Karpas-422 (cell line): Measurements from ENCODE around the gene ZNF101. TPM values are rescaled to one million over a fixed set of nuclear protein-coding genes. Genes with fewer than 3 reads are reported as not detected.

Source experiments
- DNase-seq: peaks from one replicate; pipeline ENCODE4 v3.0.0-alpha.2; 2015
- H2AFZ ChIP-seq: fragments of 200-600 bp; sonication (generic); 2 replicates; pipeline ENCODE4 v1.6.1; 2014; ENCODE audit warnings: antibody characterized with exemption, low read length, mixed read lengths
- H3K27ac ChIP-seq: fragments of 200-600 bp; sonication (generic); 2 replicates; pipeline ENCODE4 v1.5.1; 2014; ENCODE audit warnings: mild to moderate bottlenecking, low read length, moderate library complexity
- H3K27me3 ChIP-seq: fragments of 200-600 bp; sonication (generic); 2 replicates; pipeline ENCODE4 v1.6.1; 2014; ENCODE audit warnings: low read length, mixed read lengths
- H3K36me3 ChIP-seq: fragments of 200-600 bp; sonication (generic); 2 replicates; pipeline ENCODE4 v1.6.1; 2014; ENCODE audit warnings: low read length, mixed read lengths; ENCODE audit not compliant: insufficient read depth
- H3K4me1 ChIP-seq: fragments of 200-600 bp; sonication (generic); 2 replicates; pipeline ENCODE4 v1.6.1; 2014; ENCODE audit warnings: mild to moderate bottlenecking, low read length, mixed read lengths
- H3K4me2 ChIP-seq: fragments of 200-600 bp; sonication (generic); 2 replicates; pipeline ENCODE4 v1.6.1; 2014; ENCODE audit warnings: low read length, low read depth, mild to moderate bottlenecking; ENCODE audit not compliant: poor library complexity, severe bottlenecking
- H3K4me3 ChIP-seq: fragments of 200-600 bp; sonication (generic); 2 replicates; pipeline ENCODE4 v1.5.1; 2014; ENCODE audit warnings: mild to moderate bottlenecking, antibody characterized with exemption, low read length, mixed read lengths
- H3K79me2 ChIP-seq: fragments of 200-600 bp; sonication (generic); 2 replicates; pipeline ENCODE4 v1.6.1; 2014; ENCODE audit warnings: mild to moderate bottlenecking, low read length, mixed read lengths
- H3K9ac ChIP-seq: fragments of 200-600 bp; sonication (generic); 2 replicates; pipeline ENCODE4 v1.6.0; 2014; ENCODE audit warnings: low read length
- H3K9me2 ChIP-seq: fragments of 200-600 bp; sonication (generic), shearing (Covaris generic); replicated peaks from 2 replicates; pipeline ENCODE4 v1.6.0; 2014; ENCODE audit warnings: mild to moderate bottlenecking, low read length, moderate library complexity; ENCODE audit not compliant: insufficient read depth
- H3K9me3 ChIP-seq: fragments of 300-700, 200-600 bp; sonication (generic); 2 replicates; pipeline ENCODE4 v1.6.1; 2014; ENCODE audit warnings: low read length, mixed read lengths
- H4K20me1 ChIP-seq: fragments of 200-600 bp; sonication (generic); 2 replicates; pipeline ENCODE4 v1.6.1; 2014; ENCODE audit warnings: mild to moderate bottlenecking, antibody characterized with exemption, low read length, low read depth; ENCODE audit not compliant: insufficient read depth
- total RNA-seq: library from RNA; depleted of rRNA; stranded (reverse); fragments of >200 nt; shearing (Covaris generic); gene quantifications from 2 replicates; pipeline ENCODE4 v1.2.3, GENCODE V29; 2014; ENCODE audit warnings: low replicate concordance; rRNA removed

Gene ZNF101
- total RNA-seq = 12.4 and 15.0 TPM in 2 replicates

DNA sequence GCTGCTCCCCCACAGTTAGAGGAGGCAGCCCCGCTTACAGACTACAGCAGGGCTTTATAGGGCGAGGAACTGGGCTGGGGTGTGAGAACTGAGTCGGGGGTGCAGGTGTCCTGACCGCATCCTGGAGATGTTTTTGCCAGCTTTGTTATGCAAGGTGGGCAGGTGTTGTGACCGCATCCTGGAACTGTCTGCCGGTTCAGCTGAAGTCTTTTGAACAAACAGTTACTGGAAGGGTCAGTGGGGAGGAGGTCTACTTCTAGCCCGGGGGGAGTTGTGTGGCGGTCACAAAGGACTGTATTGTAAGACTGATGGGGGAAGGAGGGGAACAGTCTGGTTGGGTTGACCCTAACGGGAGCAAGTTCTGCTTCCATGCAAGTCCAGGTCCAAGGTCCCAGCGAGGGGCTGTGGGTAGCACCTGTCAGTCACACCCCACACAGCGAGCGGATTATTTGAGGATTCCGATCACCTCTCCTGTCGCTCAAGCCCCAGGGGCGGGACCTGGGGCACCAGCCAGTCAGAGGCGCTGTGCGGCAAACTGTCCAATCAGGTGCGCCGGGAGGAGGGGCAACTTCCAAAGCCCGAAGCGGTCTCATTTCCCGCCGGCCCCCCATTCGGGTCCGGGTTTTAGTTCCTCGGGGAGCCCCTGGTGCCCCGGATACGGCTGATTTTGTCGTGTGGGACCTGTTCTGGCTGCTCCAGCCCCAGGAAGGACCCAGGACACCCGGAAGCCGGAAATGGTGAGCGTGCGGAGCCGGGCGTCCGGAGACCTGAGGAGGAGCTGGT is at the start of gene ZNF101:
ZNF101 (plus strand) TSS at position 610 of the 783 bp plus-strand sequence; CDS start at position 735, 125 bp downstream.
- peaks cover 17% of the 10 kb centered on the region for H3K4me1 ChIP-seq
- peak within 1 kb of the TSS; percentile 63; the same call in 1 of the 2 replicates for H2AFZ ChIP-seq
- H3K9me2 ChIP-seq = no peaks in the 10 kb centered on the region
- H3K79me2 ChIP-seq = peaks cover 40% of the 10 kb centered on the region
- peak; percentile 99 for DNase-seq
- peak within 1 kb of the TSS; percentile 44; the same call in 1 of the 2 replicates for H3K27ac ChIP-seq
- no peaks in the 10 kb centered on the region for H3K27me3 ChIP-seq
- H4K20me1 ChIP-seq = no peaks in the 10 kb centered on the region
- peak within 1 kb of the TSS; percentile 96 for H3K9ac ChIP-seq
- H3K36me3 ChIP-seq = peaks cover 17% of the 10 kb centered on the region
- H3K9me3 ChIP-seq = 0 out of 2 replicates have a peak, but pooled peaks cover 2% of the 10 kb centered on the region
- H3K4me2 ChIP-seq = peak within 1 kb of the TSS; percentile 93
- H3K4me3 ChIP-seq = peak within 1 kb of the TSS; percentile 85

DNA sequence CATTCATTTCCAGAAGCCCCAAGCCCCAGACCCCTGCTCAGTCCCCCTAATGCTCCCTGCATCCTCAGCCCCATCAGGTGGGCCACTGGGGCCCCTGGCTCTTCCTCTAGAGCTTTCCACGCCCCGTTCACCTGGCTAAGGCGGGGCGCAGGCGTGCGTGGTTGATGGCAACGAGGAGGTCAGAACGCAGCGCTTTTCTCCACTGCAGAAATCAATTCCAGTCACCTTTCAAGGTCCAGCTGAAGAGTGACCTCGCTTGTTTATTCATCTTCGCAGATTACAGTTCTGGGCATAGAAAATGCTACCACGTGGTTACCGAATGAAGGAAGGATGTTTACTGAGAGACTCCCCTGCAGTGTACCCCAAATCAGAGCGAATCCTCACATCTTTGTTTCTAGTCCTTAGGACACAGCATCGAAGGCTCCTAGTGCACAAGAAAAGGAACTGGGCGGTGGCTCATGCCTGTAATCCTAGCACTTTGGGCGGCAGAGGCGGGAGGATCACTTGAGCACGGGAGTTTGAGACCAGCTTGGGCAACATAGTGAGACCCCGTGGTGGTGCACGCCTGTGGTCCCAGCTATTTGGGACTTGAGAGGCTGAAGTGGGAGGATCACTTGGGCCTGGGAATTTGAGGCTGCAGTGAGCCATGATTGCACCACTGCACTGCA is 49.3 kb upstream of the ZNF101 start:
- Histone ChIP-seq H3K4me3 (peak overlapping the region; percentile 47; the same call in 1 of the 2 replicates), H3K27ac (no peak overlapping the region), H2AFZ (no peak overlapping the region), H3K36me3 (no peaks in the 10 kb centered on the region), H3K9ac (no peak overlapping the region), H3K9me2 (no peaks in the 10 kb centered on the region), H3K79me2 (no peaks in the 10 kb centered on the region), H3K27me3 (no peaks in the 10 kb centered on the region), H3K4me2 (peak overlapping the region; percentile 50), H4K20me1 (no peaks in the 10 kb centered on the region), H3K4me1 (peaks cover 8% of the 10 kb centered on the region; the same call in 1 of the 2 replicates), H3K9me3 (no peaks in the 10 kb centered on the region)
- DNase-seq = no peak

DNA sequence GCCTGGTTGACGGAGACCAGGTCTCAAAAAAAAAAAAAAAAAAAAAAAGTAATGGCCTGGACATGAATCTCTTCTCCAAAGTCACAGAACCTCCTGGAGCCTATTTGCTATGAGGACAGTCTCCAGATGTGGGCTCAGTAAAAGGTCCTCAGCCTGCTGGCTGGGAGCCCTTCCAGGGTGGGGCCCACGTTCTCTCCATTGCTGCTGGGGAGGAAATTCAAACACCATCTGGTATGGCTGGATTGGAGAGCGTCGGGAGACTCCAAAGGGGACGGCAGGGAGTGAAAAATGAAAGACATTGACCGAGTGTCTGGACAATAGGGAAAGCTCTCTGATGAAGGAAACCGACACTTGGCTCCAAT is 48.8 kb upstream of the ZNF101 start:
- H3K79me2 ChIP-seq = no peaks in the 10 kb centered on the region
- H4K20me1 ChIP-seq = no peaks in the 10 kb centered on the region
- H3K4me2 ChIP-seq = no peak overlapping the region
- H3K4me3 ChIP-seq = no peak overlapping the region
- H3K27me3 ChIP-seq = no peaks in the 10 kb centered on the region
- no peaks in the 10 kb centered on the region for H3K9me3 ChIP-seq
- H3K36me3 ChIP-seq = no peaks in the 10 kb centered on the region
- no peak overlapping the region for H2AFZ ChIP-seq
- no peak overlapping the region for H3K27ac ChIP-seq
- no peak overlapping the region for H3K9ac ChIP-seq
- H3K9me2 ChIP-seq = no peaks in the 10 kb centered on the region
- DNase-seq = no peak
- peaks cover 8% of the 10 kb centered on the region; the same call in 1 of the 2 replicates for H3K4me1 ChIP-seq

DNA sequence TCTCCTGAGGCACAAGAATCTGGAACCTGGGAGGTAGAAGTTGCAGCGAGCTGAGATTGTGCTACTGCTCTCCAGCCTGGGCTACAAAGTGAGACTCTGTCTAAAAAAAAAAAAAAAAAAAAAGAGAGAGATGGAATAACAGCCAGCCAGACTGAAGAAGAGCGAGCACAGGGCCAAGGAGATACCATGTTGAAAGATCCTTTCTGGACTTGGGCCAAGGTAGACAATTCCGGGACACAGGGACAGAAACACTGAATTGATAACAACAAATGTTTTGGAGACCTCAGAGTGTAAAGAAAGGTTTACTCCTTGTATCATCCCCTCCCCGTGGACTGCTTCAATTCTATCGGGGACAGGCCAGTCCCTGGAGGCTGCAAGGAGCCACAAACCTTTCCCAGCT is 45.3 kb upstream of the ZNF101 start:
- no peak overlapping the region for H3K27ac ChIP-seq
- H3K9me2 ChIP-seq = no peaks in the 10 kb centered on the region
- H3K27me3 ChIP-seq = no peaks in the 10 kb centered on the region
- no peak overlapping the region for H2AFZ ChIP-seq
- H3K79me2 ChIP-seq = no peaks in the 10 kb centered on the region
- no peaks in the 10 kb centered on the region for H3K36me3 ChIP-seq
- H3K4me2 ChIP-seq = no peak overlapping the region
- no peak for DNase-seq
- no peak overlapping the region for H3K4me3 ChIP-seq
- H4K20me1 ChIP-seq = no peaks in the 10 kb centered on the region
- H3K9me3 ChIP-seq = no peaks in the 10 kb centered on the region
- H3K4me1 ChIP-seq = peaks cover 14% of the 10 kb centered on the region
- H3K9ac ChIP-seq = no peak overlapping the region

DNA sequence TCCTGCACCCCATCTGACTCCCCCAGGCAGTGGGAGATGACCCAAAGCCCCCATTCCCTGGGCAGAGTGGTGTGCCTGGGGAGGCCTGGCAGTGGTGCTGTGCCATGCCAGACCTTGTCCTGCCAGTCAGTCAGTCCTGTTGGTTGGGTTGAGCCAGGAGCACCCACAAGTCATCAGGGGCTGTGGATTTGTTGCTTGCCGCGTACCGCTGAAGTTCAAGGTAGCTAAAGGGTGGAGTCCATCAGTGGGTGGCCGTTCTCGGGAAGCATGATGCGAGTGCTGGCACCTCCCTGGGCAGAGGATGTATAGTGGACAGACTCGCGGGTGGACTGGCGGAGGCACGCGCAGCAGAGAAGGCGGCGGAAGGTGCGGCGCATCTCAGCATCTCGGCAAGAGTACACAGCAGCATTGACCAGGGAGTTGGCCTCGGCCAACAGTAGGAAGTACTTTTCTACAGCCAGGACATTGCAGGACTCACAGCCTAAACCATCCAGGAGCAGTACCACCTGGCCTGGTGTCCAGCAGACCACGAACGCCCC is 44.5 kb upstream of the ZNF101 start:
- Histone ChIP-seq H3K4me1 (peaks cover 16% of the 10 kb centered on the region), H3K9me2 (no peaks in the 10 kb centered on the region), H3K27ac (no peak overlapping the region), H3K27me3 (no peaks in the 10 kb centered on the region), H3K79me2 (no peaks in the 10 kb centered on the region), H4K20me1 (no peaks in the 10 kb centered on the region), H3K9ac (no peak overlapping the region), H3K4me3 (no peak overlapping the region), H3K36me3 (no peaks in the 10 kb centered on the region), H2AFZ (no peak overlapping the region), H3K4me2 (no peak overlapping the region), H3K9me3 (no peaks in the 10 kb centered on the region)
- no peak for DNase-seq

DNA sequence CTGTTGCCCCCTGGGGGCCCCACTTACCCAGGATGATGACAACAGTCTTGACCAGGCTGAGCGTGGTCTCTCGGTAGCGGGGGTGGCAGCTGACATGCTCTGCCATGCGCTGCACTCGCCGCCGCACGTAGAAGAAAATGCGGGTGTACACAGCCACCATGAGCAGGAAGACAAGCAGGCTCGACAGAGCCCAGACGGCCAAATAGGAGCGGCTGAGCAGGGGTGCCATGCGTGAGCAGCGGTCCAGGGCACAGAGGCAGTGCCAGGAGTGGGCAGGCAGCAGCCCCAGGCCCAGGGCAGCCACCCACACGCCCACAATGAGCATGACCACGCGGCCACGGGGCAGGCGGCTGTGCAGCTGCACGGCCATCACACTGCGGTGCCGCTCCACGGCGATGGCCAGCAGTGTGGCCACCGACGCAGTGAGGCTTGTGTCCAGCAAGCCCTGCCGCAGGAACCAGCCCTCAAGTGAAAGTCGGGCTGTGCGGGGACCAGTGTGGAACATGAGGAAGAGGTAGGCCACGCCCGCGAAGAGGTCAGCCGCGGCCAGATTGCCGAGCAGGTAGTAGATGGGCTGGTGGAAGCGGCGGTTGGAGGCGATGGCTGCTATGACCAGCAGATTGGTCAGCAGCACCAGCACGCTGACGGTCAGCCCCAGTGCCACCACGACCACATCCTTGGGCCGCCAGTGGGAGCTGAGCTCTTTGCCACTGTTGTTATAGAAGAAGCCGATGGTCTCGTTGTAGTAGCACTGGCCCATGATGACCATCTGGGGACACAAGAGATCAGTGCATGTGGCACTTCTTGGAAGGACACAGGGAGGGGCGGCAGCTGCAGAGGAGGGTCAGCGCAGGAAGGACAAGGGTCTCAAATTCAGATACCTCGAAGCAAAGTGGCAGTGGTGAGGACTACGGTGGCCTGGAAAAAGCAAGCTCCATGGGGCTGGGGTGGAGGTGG is 41.8 kb upstream of the ZNF101 start:
- Histone ChIP-seq H2AFZ (no peak overlapping the region), H3K27ac (no peak overlapping the region), H3K9ac (peak overlapping the region; percentile 76)

DNA sequence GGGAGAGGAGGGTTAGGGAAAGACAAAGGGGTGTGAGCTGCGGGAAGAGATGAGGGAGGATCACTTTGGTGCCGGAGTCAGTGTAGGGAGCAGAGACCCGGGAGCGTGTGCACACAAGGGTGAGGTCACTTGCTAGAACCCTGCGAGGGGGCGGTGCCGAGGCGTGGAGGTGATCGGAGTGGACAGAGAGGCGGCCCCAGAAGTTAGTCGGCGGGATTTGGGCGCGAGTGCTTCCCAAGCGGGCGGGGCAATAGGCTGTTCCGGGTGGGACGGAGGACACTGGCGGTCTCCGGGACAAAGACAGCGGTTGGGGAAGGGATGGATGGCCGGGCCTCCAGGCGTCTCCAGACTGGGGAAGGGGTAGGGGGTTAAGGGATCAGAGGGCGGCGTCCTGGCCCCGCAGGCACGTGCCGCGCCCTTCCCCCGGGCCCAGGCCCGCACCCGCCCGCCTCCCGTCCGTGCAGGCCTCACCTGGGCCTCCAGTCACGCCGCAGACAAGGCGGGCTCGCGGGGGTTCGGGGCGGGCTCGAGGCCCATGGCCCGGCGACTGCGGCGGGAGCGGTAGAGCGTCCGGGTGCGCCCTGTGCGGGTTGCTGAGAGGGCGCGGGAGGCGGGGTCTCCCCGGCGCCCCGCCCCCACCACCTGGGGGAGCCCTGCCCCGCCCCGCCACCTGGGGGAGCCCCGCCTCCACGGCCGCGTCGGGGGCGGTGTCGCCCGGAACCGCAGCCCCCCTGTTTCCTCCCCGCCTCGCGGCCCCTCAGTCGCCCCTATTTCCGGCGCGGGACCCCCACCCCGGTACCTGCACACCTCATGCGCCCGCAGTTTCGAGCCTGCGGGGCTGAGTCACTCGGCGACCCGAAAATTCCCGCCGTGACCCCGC is 40.8 kb upstream of the ZNF101 start, which contains the start of gene LPAR2:
LPAR2 (minus strand) TSS at position 600 of the 880 bp plus-strand sequence. CDS start 945 bp downstream, outside the sequence.
- Histone ChIP-seq H3K27ac (peak within 1 kb of the TSS; percentile 64), H4K20me1 (no peaks in the 10 kb centered on the region), H3K36me3 (peaks cover 11% of the 10 kb centered on the region), H2AFZ (peak within 1 kb of the TSS; percentile 92; the same call in 1 of the 2 replicates), H3K79me2 (no peaks in the 10 kb centered on the region), H3K9me3 (no peaks in the 10 kb centered on the region), H3K9me2 (no peaks in the 10 kb centered on the region), H3K4me3 (peak within 1 kb of the TSS; percentile 73), H3K9ac (peak within 1 kb of the TSS; percentile 76), H3K4me2 (peak within 1 kb of the TSS; percentile 84), H3K4me1 (peaks cover 14% of the 10 kb centered on the region), H3K27me3 (no peaks in the 10 kb centered on the region)
- peak; percentile 88 for DNase-seq

More for the DNA sequence above, 41.8 kb upstream of the ZNF101 start:
- Histone ChIP-seq H3K36me3 (peaks cover 11% of the 10 kb centered on the region), H3K4me1 (peaks cover 14% of the 10 kb centered on the region), H3K79me2 (no peaks in the 10 kb centered on the region), H3K9me2 (no peaks in the 10 kb centered on the region), H3K9me3 (no peaks in the 10 kb centered on the region), H3K4me3 (peak overlapping the region; percentile 73; the same call in 1 of the 2 replicates), H4K20me1 (no peaks in the 10 kb centered on the region), H3K4me2 (peak overlapping the region; percentile 84), H3K27me3 (no peaks in the 10 kb centered on the region)
- no peak for DNase-seq
